ENCODE measurements around the gene PDZK1IP1.

DNA sequence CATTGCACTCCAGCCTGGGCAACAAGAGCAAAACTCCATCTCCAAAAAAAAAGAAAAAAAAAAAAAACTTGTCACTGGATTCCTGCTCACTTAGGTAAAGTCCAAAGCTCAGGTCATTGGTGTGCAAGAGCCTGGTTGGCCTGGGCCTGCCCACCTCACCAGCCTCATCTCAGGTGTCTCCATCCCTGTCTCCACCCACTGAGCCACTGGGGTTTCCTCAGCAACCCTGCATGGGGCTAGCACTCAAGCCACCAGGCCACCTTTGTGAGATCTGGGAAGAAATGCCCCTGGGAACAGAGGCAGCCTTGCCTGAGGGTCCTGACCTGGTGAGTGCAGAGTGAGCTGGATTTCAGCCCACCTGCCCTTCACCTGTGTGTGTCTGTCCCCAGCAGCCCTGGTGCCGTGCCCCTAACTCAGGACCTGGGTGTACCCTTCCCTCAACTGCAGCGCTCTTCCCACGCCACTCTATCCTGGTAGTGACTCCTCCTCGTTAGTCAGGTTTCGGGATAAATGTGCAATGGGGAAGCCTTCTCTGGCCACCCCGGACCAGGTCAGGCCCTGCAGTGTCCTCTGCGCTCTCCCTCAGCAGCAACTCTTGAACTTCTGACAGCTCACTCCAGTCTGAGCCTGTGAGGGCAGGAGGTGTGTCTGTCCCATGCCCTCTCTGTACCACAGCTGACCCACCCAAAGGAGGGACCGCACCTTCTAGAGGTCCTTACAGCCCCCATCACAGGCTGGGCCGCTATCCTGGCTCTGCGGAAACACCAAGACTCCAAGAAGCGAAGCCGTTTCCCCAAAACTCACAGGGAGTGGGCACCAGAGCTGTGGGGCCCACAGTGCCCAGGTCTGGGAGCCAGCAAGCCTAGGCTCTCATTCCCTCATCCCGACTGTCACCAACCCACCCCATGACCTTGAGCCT, 3.3 kb downstream of the PDZK1IP1 start:
- TF ChIP-seq CTCF (IDR thresholded peaks at IDR 0.05) (no peak), ZFX (IDR thresholded peaks at IDR 0.05; ENCODE audit: borderline replicate concordance) (no peak)

Measured in 22Rv1 (cell line).